T-helper 2 cell treated with Interferon-gamma antibody and Interleukin-4, amounts not matched to agents 5 μg/mL and 100 μg/mL, for 36 hours (primary cell): ENCODE results near the gene CAMK2D.

Experiments used
- DNase-seq: peaks from one replicate; pipeline ENCODE4 v3.0.0; 2021; ENCODE audit warnings: low spot score
- H3K27ac Mint-ChIP-seq: one replicate; pipeline ENCODE4 v1.8.0; 2021; ENCODE audit warnings: mild to moderate bottlenecking, mixed read lengths
- H3K27me3 Mint-ChIP-seq: one replicate; pipeline ENCODE4 v1.8.0; 2021; ENCODE audit warnings: low read depth, mixed read lengths
- H3K36me3 Mint-ChIP-seq: one replicate; pipeline ENCODE4 v1.8.0; 2021; ENCODE audit warnings: low read depth, mixed read lengths
- H3K4me1 Mint-ChIP-seq: one replicate; pipeline ENCODE4 v1.8.0; 2021; ENCODE audit warnings: low read depth, mixed read lengths
- H3K4me3 Mint-ChIP-seq: one replicate; pipeline ENCODE4 v1.8.0; 2022; ENCODE audit warnings: mild to moderate bottlenecking, moderate library complexity, mixed read lengths
- H3K9me3 Mint-ChIP-seq: one replicate; pipeline ENCODE4 v1.8.0; 2021; ENCODE audit warnings: mixed read lengths

CAMK2D gene

GRCh38 chr4:113576947-113577678, 184.4 kb downstream of the CAMK2D start:
- H3K36me3 Mint-ChIP-seq: peaks cover 19% of the 10 kb centered on the region
- H3K27ac Mint-ChIP-seq: no peak overlapping the region

DNA sequence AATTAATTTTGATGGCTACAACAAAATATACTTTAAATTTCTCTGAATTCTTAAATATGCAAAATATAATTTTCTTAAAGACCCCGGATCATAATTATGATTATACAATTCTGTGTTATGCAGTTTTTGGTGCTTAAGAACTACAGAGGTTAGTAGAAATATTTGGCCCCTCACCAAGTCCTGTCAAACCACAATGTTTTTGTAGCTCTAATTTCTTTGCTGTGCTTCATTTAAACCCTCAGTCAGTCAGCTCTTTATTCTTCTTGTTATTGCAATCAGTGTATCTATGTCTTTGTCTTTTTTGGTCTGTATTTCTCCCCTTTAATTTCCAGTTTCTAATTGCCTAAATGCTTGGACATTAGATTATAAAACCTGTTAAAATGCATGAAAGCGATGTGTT, 186.1 kb downstream of the CAMK2D start:
- Mint-ChIP-seq H3K9me3 (peaks cover 11% of the 10 kb centered on the region), H3K4me1 (peaks cover 49% of the 10 kb centered on the region), H3K27ac (no peak overlapping the region), H3K36me3 (peaks cover 17% of the 10 kb centered on the region), H3K4me3 (no peak overlapping the region), H3K27me3 (no peaks in the 10 kb centered on the region)
- no peak for DNase-seq

More at GRCh38 chr4:113576947-113577678, 184.4 kb downstream of the CAMK2D start:
- peaks cover 11% of the 10 kb centered on the region for H3K9me3 Mint-ChIP-seq
- no peak for DNase-seq
- peak overlapping the region; percentile 45 for H3K4me3 Mint-ChIP-seq
- peaks cover 49% of the 10 kb centered on the region for H3K4me1 Mint-ChIP-seq
- no peaks in the 10 kb centered on the region for H3K27me3 Mint-ChIP-seq

- peaks cover 46% of the 10 kb centered on the region for H3K4me1 Mint-ChIP-seq
Observed at GRCh38 chr4:113574636-113575103, 186.9 kb downstream of the CAMK2D start.

DNA sequence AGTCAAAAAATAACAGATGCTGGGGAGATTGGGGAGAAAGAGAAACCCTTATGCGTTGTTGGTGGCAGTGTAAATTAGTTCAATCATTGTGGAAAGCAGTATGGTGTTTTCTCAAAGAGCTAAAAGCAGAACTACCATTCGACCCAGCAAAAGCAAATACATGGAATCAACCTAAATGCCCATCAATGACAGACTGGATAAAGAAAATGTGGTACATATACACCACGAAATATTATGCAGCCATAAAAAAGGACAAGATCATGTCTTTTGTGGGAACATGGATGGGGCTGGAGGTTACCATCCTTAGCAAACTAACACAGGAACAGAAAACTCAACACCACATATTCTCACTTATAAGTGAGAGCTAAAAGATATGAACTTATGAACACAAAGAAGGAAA, 188.9 kb downstream of the CAMK2D start:
- Mint-ChIP-seq H3K4me3 (no peak overlapping the region), H3K4me1 (peaks cover 36% of the 10 kb centered on the region), H3K27ac (peak overlapping the region; percentile 13), H3K36me3 (peaks cover 16% of the 10 kb centered on the region), H3K27me3 (no peaks in the 10 kb centered on the region), H3K9me3 (peaks cover 11% of the 10 kb centered on the region)
- no peak for DNase-seq

More at GRCh38 chr4:113574636-113575103, 186.9 kb downstream of the CAMK2D start:
- peaks cover 11% of the 10 kb centered on the region for H3K9me3 Mint-ChIP-seq
- H3K27me3 Mint-ChIP-seq: no peaks in the 10 kb centered on the region
- H3K36me3 Mint-ChIP-seq: peaks cover 17% of the 10 kb centered on the region
- DNase-seq: no peak
- H3K4me3 Mint-ChIP-seq: no peak overlapping the region
- no peak overlapping the region for H3K27ac Mint-ChIP-seq

- DNase-seq: no peak
- peaks cover 37% of the 10 kb centered on the region for H3K4me1 Mint-ChIP-seq
- peak overlapping the region; percentile 24 for H3K27ac Mint-ChIP-seq
- peak overlapping the region; percentile 10 for H3K4me3 Mint-ChIP-seq
- H3K9me3 Mint-ChIP-seq: no peaks in the 10 kb centered on the region
- peaks cover 3% of the 10 kb centered on the region for H3K27me3 Mint-ChIP-seq
- peaks cover 23% of the 10 kb centered on the region for H3K36me3 Mint-ChIP-seq
Observed at GRCh38 chr4:113566015-113566795, 195.3 kb downstream of the CAMK2D start.

- H3K27ac Mint-ChIP-seq: peak overlapping the region; percentile 77
- H3K4me3 Mint-ChIP-seq: peak overlapping the region; percentile 65
- peaks cover 41% of the 10 kb centered on the region for H3K4me1 Mint-ChIP-seq
- peaks cover 3% of the 10 kb centered on the region for H3K27me3 Mint-ChIP-seq
- H3K9me3 Mint-ChIP-seq: no peaks in the 10 kb centered on the region
- peaks cover 23% of the 10 kb centered on the region for H3K36me3 Mint-ChIP-seq
- no peak for DNase-seq
Observed at GRCh38 chr4:113565702-113566012, 195.9 kb downstream of the CAMK2D start.

- Mint-ChIP-seq H3K27me3 (peaks cover 3% of the 10 kb centered on the region), H3K27ac (peak overlapping the region; percentile 77), H3K4me3 (peak overlapping the region; percentile 65), H3K9me3 (no peaks in the 10 kb centered on the region), H3K4me1 (peaks cover 41% of the 10 kb centered on the region), H3K36me3 (peaks cover 23% of the 10 kb centered on the region)
- no peak for DNase-seq
Observed at GRCh38 chr4:113564493-113564892, 197.0 kb downstream of the CAMK2D start.

GRCh38 chr4:113563691-113564378, 197.7 kb downstream of the CAMK2D start:
- no peak for DNase-seq
- H3K4me3 Mint-ChIP-seq: peak overlapping the region; percentile 12
- H3K27me3 Mint-ChIP-seq: peaks cover 3% of the 10 kb centered on the region
- H3K9me3 Mint-ChIP-seq: no peaks in the 10 kb centered on the region
- H3K27ac Mint-ChIP-seq: peak overlapping the region; percentile 66
- H3K4me1 Mint-ChIP-seq: peaks cover 41% of the 10 kb centered on the region
- H3K36me3 Mint-ChIP-seq: peaks cover 20% of the 10 kb centered on the region

DNA sequence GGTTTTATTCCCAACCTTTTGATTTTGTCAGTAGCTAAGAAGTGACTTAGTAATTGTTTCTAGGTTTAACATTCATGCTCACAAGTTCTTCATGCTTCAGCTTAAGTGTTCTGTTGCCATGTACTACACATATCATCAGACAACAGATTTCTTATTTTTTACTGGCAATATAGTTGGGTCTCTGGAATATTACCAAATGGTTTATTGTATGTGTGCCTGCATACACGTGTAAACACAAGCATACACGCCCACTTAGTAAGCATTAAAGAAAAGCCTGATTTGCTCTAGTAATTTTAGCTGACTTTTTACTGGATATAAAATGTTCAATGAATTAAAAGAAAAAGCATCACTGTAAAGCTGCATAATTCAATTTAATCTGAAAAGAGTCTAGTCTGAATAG, 199.8 kb downstream of the CAMK2D start:
- DNase-seq: no peak
- peaks cover 3% of the 10 kb centered on the region for H3K27me3 Mint-ChIP-seq
- H3K27ac Mint-ChIP-seq: no peak overlapping the region
- H3K4me1 Mint-ChIP-seq: peaks cover 50% of the 10 kb centered on the region
- no peaks in the 10 kb centered on the region for H3K9me3 Mint-ChIP-seq
- H3K36me3 Mint-ChIP-seq: peaks cover 22% of the 10 kb centered on the region
- no peak overlapping the region for H3K4me3 Mint-ChIP-seq

GRCh38 chr4:113561092-113561491, 200.4 kb downstream of the CAMK2D start:
- Mint-ChIP-seq H3K36me3 (peaks cover 22% of the 10 kb centered on the region), H3K27me3 (peaks cover 3% of the 10 kb centered on the region), H3K27ac (no peak overlapping the region), H3K4me3 (no peak overlapping the region), H3K9me3 (no peaks in the 10 kb centered on the region), H3K4me1 (peaks cover 49% of the 10 kb centered on the region)
- DNase-seq: no peak

- Mint-ChIP-seq H3K27me3 (peaks cover 3% of the 10 kb centered on the region), H3K9me3 (no peaks in the 10 kb centered on the region), H3K27ac (no peak overlapping the region), H3K4me1 (peaks cover 47% of the 10 kb centered on the region), H3K36me3 (peaks cover 23% of the 10 kb centered on the region), H3K4me3 (no peak overlapping the region)
- no peak for DNase-seq
Observed at GRCh38 chr4:113560579-113560978, 201.0 kb downstream of the CAMK2D start.

DNA sequence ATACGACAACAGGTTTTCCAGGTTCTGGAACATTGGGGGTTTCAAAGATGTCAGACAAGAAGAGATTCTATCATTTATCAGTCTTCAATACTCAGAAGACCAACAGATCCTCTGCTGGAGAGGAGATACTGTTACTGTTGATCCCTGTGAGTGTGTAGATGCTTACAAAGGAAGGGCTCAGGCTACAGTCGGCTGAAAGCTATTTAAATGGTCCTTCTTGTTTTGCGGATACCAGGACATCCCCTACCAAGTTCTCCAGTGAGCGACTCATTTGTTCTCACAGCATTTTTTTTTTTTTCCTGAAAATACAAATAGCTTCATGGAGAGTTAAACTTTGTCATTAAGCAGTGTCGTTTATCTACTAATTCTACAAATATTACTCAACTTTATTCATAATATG, 201.6 kb downstream of the CAMK2D start:
- no peaks in the 10 kb centered on the region for H3K9me3 Mint-ChIP-seq
- peaks cover 2% of the 10 kb centered on the region for H3K27me3 Mint-ChIP-seq
- H3K4me3 Mint-ChIP-seq: no peak overlapping the region
- H3K4me1 Mint-ChIP-seq: peaks cover 41% of the 10 kb centered on the region
- peaks cover 21% of the 10 kb centered on the region for H3K36me3 Mint-ChIP-seq
- DNase-seq: no peak
- H3K27ac Mint-ChIP-seq: no peak overlapping the region

DNA sequence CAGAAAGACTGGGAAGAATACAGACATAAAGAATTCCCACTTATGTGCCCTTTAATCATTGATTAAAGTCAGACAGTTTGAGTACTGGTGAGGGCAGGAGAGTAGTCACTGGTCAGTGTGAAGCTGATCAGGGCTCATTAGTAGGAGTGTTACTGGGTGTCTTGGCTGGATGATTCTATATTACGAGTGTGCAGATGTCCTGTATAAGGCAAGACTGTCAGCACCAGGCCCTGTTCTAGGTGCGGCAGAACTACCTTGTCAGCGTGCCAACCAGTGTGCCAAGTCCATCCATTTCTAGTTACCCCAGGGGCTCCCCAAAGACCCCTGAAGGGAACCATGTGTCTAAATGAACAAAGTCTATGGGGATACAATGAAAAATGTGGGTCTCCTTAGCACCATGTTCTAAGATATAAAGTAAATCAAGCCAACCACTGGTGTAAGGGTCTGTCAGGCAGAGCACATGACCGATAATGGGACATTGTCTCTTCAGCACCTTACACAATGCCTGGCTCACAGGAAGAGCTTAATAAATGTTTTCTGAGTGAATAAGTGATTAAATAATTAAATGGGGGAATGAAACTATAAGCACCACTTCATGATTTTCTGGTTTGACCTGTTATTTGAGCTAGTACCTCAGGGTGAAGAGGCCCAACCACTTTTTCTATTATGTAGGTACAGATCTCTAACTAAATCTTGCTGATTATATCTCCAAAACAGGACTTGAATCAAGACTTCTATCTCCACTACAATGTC, 205.0 kb downstream of the CAMK2D start:
- Mint-ChIP-seq H3K4me1 (peaks cover 28% of the 10 kb centered on the region), H3K4me3 (no peak overlapping the region), H3K27ac (no peak overlapping the region), H3K27me3 (no peaks in the 10 kb centered on the region), H3K9me3 (no peaks in the 10 kb centered on the region), H3K36me3 (peaks cover 21% of the 10 kb centered on the region)
- no peak for DNase-seq
